Measurements from ENCODE around the gene ASPM. TPM values are rescaled to one million over a fixed set of nuclear protein-coding genes. Genes with fewer than 3 reads are reported as not detected.
"Not testable (repeated sequence)": the region's sequence is repeated elsewhere in the genome, so short reads cannot be mapped to it uniquely, and the experiment has no call there.

ASPM gene
- total RNA-seq, 2 donors from 2014 or later, result 31.7 to 35.1 TPM

DNA sequence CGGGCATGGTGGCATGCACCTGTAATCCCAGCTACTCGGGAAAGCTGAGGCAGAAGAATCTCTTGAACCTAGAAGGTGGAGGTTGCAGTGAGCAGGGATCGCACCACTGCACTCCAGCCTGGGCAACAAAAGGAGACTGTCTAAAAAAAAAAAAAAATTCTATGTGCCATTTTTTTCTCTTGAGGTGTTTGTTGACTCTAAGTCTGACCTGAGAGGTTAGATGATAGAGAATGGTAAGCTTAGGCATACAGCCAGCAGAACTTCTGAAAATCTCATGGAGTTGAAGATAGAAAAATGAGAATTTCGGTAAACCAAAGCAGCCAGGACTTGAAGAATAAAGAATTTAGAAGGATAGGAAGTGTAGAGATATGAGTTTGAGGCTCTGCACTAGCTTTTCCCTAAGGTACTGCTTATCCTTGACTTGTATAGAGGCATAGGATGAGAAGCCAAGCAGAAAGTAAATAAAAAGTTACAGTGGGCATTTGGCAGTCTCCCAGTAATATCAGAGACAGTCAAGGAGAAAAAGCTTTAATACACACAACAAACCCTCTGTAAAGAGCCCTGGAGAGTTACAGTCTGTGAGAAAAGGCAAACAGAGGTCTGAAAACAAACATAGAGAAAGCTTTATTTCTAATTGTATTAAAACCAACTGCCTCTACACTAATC lies 103.7 kb downstream of the ASPM start:
- no peaks in the 10 kb centered on the region for H3K36me3 Mint-ChIP-seq (ENCODE audit: low read depth)
- no peaks in the 10 kb centered on the region for H3K9me3 Mint-ChIP-seq
- peaks cover 2% of the 10 kb centered on the region for H3K4me1 Mint-ChIP-seq
- no peak overlapping the region for H3K27ac ChIP-seq (ENCODE audit: low read depth, low read length)
- H3K4me3 Mint-ChIP-seq, result no peak overlapping the region
- no peaks in the 10 kb centered on the region for H3K4me1 ChIP-seq (ENCODE audit: control insufficient read depth, insufficient read depth, low read length)
- H3K36me3 ChIP-seq (ENCODE audit: control insufficient read depth, insufficient read depth, low read length), result no peaks in the 10 kb centered on the region
- 51 to 70% methylated on average over 2 of the region's 4 CpGs for WGBS, 2 experiments (ENCODE audit: insufficient coverage in 1 of 2, insufficient read length in 1 of 2)
- H3K27me3 ChIP-seq (ENCODE audit: control insufficient read depth, insufficient read depth, low read length, poor library complexity, severe bottlenecking), result no peaks in the 10 kb centered on the region
- no peak overlapping the region for H3K27ac Mint-ChIP-seq
- H3K9me3 ChIP-seq (ENCODE audit: control insufficient read depth, low read length), result no peaks in the 10 kb centered on the region
- no peak for DNase-seq
- H3K4me3 ChIP-seq (ENCODE audit: low read length), result no peak overlapping the region
- H3K27me3 Mint-ChIP-seq (ENCODE audit: insufficient read depth), result no peaks in the 10 kb centered on the region
- H3K9ac ChIP-seq (ENCODE audit: extremely low read depth, low read length, poor library complexity, severe bottlenecking), result no peak overlapping the region
- TF ChIP-seq, protein P1, sequence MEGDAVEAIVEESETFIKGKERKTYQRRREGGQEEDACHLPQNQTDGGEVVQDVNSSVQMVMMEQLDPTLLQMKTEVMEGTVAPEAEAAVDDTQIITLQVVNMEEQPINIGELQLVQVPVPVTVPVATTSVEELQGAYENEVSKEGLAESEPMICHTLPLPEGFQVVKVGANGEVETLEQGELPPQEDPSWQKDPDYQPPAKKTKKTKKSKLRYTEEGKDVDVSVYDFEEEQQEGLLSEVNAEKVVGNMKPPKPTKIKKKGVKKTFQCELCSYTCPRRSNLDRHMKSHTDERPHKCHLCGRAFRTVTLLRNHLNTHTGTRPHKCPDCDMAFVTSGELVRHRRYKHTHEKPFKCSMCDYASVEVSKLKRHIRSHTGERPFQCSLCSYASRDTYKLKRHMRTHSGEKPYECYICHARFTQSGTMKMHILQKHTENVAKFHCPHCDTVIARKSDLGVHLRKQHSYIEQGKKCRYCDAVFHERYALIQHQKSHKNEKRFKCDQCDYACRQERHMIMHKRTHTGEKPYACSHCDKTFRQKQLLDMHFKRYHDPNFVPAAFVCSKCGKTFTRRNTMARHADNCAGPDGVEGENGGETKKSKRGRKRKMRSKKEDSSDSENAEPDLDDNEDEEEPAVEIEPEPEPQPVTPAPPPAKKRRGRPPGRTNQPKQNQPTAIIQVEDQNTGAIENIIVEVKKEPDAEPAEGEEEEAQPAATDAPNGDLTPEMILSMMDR (conservative IDR thresholded peaks at IDR 0.05), result no peak

DNA sequence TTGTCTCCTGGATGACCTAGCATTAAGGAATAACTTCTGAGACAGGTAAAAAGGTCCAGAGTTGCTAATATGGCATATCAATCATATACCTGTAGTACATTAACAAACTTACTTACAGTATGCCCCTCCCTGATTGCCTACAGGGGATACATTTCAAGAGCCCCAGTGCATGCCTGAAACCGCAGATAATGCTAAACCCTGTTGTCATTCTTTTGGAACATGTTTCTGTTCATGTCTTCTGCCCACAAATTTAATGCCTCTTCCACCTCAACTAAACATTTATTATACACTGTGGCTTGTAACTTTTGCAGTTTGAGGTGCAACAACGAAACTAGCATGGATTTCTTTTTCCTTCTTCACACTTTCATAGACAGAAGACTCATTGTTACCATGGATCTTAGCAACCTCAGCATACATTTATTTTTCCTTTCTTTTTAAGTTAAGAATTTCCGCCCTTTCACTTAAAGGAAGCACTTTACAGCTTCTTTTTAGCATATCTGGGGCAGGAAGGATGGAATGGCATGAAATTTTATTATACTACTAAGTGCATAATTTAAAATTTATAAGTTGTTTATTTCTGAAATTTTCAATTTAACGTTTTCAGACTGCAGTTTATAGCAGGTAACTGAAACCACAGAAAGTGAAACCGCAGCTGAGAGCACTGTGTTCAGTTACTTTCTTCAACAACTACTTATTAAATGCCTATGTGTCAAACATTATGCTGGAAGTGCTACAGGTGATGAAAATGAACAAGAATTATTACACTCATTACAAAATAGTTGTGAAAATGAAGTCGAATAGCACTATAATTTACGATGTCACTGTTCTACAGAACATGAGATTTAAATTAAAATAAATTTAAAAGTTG lies 104.7 kb downstream of the ASPM start:
- Histone ChIP-seq H3K27ac (ENCODE audit: low read depth, low read length) (no peak overlapping the region), H3K9ac (ENCODE audit: extremely low read depth, low read length, poor library complexity, severe bottlenecking) (no peak overlapping the region), H3K4me1 (ENCODE audit: control insufficient read depth, insufficient read depth, low read length) (no peaks in the 10 kb centered on the region), H3K36me3 (ENCODE audit: control insufficient read depth, insufficient read depth, low read length) (no peaks in the 10 kb centered on the region), H3K4me3 (ENCODE audit: low read length) (no peak overlapping the region), H3K27me3 (ENCODE audit: control insufficient read depth, insufficient read depth, low read length, poor library complexity, severe bottlenecking) (no peaks in the 10 kb centered on the region), H3K9me3 (ENCODE audit: control insufficient read depth, low read length) (no peaks in the 10 kb centered on the region)
- H3K9me3 Mint-ChIP-seq, result no peaks in the 10 kb centered on the region
- H3K27me3 Mint-ChIP-seq (ENCODE audit: insufficient read depth), result no peaks in the 10 kb centered on the region
- no peak overlapping the region for H3K27ac Mint-ChIP-seq
- TF ChIP-seq, protein P1 (conservative IDR thresholded peaks at IDR 0.05), result no peak
- DNase-seq, result no peak
- no peak overlapping the region for H3K4me3 Mint-ChIP-seq
- H3K4me1 Mint-ChIP-seq, result peaks cover 2% of the 10 kb centered on the region
- no peaks in the 10 kb centered on the region for H3K36me3 Mint-ChIP-seq (ENCODE audit: low read depth)
- 94 to 100% methylated on average over 3 to 7 of the region's 7 CpGs for WGBS, 2 experiments (ENCODE audit: insufficient coverage in 1 of 2, insufficient read length in 1 of 2)

DNA sequence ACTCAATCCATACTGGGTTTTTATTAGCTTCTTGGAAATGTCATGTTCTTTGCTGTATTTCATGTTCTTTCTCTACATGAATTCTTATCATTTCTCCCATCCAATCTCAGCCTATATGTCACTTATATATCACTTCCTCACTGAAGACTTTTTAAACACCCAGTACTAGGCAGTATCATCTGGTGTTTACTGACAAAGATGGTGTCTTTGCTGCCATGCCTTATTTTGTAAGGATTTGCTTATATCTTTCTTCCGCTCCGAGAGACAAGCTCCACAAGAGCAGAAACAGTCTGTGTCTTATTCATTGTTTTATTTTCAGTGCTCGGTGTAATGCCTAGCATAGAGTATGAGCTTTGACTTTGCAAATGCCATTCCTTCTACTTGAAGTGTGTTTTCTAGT lies 109.6 kb downstream of the ASPM start:
- H3K27ac Mint-ChIP-seq, result no peak overlapping the region
- Histone ChIP-seq H3K4me1 (ENCODE audit: control insufficient read depth, insufficient read depth, low read length) (no peaks in the 10 kb centered on the region), H3K27ac (ENCODE audit: low read depth, low read length) (no peak overlapping the region), H3K36me3 (ENCODE audit: control insufficient read depth, insufficient read depth, low read length) (no peaks in the 10 kb centered on the region), H3K9ac (ENCODE audit: extremely low read depth, low read length, poor library complexity, severe bottlenecking) (no peak overlapping the region), H3K27me3 (ENCODE audit: control insufficient read depth, insufficient read depth, low read length, poor library complexity, severe bottlenecking) (no peaks in the 10 kb centered on the region), H3K9me3 (ENCODE audit: control insufficient read depth, low read length) (no peaks in the 10 kb centered on the region), H3K4me3 (ENCODE audit: low read length) (no peak overlapping the region)
- no peak overlapping the region for H3K4me3 Mint-ChIP-seq
- 93 to 100% methylated on average over 2 to 3 of the region's 3 CpGs for WGBS, 2 experiments (ENCODE audit: insufficient coverage in 1 of 2, insufficient read length in 1 of 2)
- H3K4me1 Mint-ChIP-seq, result no peaks in the 10 kb centered on the region
- H3K27me3 Mint-ChIP-seq (ENCODE audit: insufficient read depth), result no peaks in the 10 kb centered on the region
- H3K36me3 Mint-ChIP-seq (ENCODE audit: low read depth), result no peaks in the 10 kb centered on the region
- no peaks in the 10 kb centered on the region for H3K9me3 Mint-ChIP-seq
- DNase-seq, result no peak
- TF ChIP-seq, protein P1 (conservative IDR thresholded peaks at IDR 0.05), result no peak

DNA sequence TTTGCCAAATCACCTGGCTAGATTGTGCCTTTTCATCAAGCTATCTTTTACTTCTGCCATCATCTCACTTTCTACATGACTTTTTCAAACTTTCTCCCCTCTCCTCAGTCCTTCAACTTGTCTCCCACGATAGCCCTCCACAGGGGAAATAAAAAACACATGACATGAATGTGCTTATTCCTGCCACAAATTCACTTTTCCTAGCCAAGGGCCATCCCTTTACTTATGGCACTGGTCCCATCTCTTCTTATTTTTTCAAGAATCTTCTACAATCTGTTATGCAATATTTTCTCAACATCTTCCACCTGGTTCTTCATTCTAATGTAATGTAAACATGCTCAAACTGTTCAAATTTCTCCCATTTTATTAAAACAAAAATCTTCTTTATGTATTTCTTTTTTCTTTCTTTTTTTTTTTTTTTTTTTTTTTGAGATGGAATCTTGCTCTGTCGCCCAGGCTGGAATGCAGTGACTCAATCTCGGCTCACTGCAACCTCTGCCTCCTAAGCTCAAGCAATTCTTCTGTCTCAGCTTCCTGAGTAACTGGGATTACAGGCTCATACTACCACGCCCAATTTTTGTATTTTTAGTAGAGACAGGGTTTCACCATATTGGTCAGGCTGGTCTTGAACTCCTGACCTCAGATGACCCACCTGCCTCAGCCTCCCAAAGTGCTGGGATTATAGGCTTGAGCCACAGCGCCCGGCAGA lies 111.7 kb downstream of the ASPM start:
- H3K9ac ChIP-seq (ENCODE audit: extremely low read depth, low read length, poor library complexity, severe bottlenecking), result not testable (repeated sequence)

More for the DNA sequence above, 111.7 kb downstream of the ASPM start:
- not testable (repeated sequence) for H3K9me3 ChIP-seq (ENCODE audit: control insufficient read depth, low read length); H3K27me3 Mint-ChIP-seq (ENCODE audit: insufficient read depth); H3K27ac Mint-ChIP-seq; H3K27ac ChIP-seq (ENCODE audit: low read depth, low read length); H3K4me3 ChIP-seq (ENCODE audit: low read length); DNase-seq; H3K4me1 ChIP-seq (ENCODE audit: control insufficient read depth, insufficient read depth, low read length); H3K36me3 Mint-ChIP-seq (ENCODE audit: low read depth); H3K36me3 ChIP-seq (ENCODE audit: control insufficient read depth, insufficient read depth, low read length); H3K9me3 Mint-ChIP-seq; H3K4me1 Mint-ChIP-seq; H3K4me3 Mint-ChIP-seq; H3K27me3 ChIP-seq (ENCODE audit: control insufficient read depth, insufficient read depth, low read length, poor library complexity, severe bottlenecking)
- WGBS, 2 experiments (ENCODE audit: insufficient coverage in 1 of 2, insufficient read length in 1 of 2), result 87 to 89% methylated on average over 5 to 6 of the region's 6 CpGs

Data from endodermal cell (in vitro differentiated cells).